Activated naive CD8-positive, alpha-beta T cell (primary cell): Measurements from ENCODE around the gene SLC10A2.
"Not testable (repeated sequence)": the region's sequence is repeated elsewhere in the genome, so short reads cannot be mapped to it uniquely, and the experiment has no call there.

Experiments
- H3K27ac Mint-ChIP-seq: one replicate; pipeline ENCODE4 v1.8.0; 2021; ENCODE audit warnings: mixed read lengths
- H3K27me3 Mint-ChIP-seq: one replicate; pipeline ENCODE4 v1.8.0; 2021; ENCODE audit warnings: mixed read lengths
- H3K36me3 Mint-ChIP-seq: one replicate; pipeline ENCODE4 v1.8.0; 2021; ENCODE audit warnings: mixed read lengths
- H3K4me1 Mint-ChIP-seq: one replicate; pipeline ENCODE4 v1.8.0; 2021; ENCODE audit warnings: low read depth, mixed read lengths
- H3K4me3 Mint-ChIP-seq: one replicate; pipeline ENCODE4 v1.8.0; 2021; ENCODE audit warnings: mild to moderate bottlenecking, mixed read lengths
- H3K9me3 Mint-ChIP-seq: one replicate; pipeline ENCODE4 v1.8.0; 2021; ENCODE audit warnings: low read depth, mixed read lengths

SLC10A2 gene

GRCh38 chr13:103066079-103066780, at the start of gene SLC10A2:
Gene SLC10A2, minus strand, starts transcription at chr13:103066417. Its CDS starts 168 bp downstream, at chr13:103066249.
- H3K27ac Mint-ChIP-seq = no peak within 1 kb of the TSS
- H3K9me3 Mint-ChIP-seq = no peaks in the 10 kb centered on the region
- H3K4me3 Mint-ChIP-seq = no peak within 1 kb of the TSS
- H3K36me3 Mint-ChIP-seq = no peaks in the 10 kb centered on the region
- H3K4me1 Mint-ChIP-seq = no peaks in the 10 kb centered on the region
- no peaks in the 10 kb centered on the region for H3K27me3 Mint-ChIP-seq

- H3K9me3 Mint-ChIP-seq = no peaks in the 10 kb centered on the region
- no peak overlapping the region for H3K27ac Mint-ChIP-seq
- H3K27me3 Mint-ChIP-seq = peaks cover 1% of the 10 kb centered on the region
- no peaks in the 10 kb centered on the region for H3K4me1 Mint-ChIP-seq
- H3K4me3 Mint-ChIP-seq = no peak overlapping the region
- no peaks in the 10 kb centered on the region for H3K36me3 Mint-ChIP-seq
Measured at GRCh38 chr13:103107580-103107979, 41.4 kb upstream of the SLC10A2 start.

GRCh38 chr13:103104340-103104739, 38.1 kb upstream of the SLC10A2 start:
- peaks cover 1% of the 10 kb centered on the region for H3K27me3 Mint-ChIP-seq
- no peak overlapping the region for H3K4me3 Mint-ChIP-seq
- no peaks in the 10 kb centered on the region for H3K36me3 Mint-ChIP-seq
- no peaks in the 10 kb centered on the region for H3K4me1 Mint-ChIP-seq
- H3K9me3 Mint-ChIP-seq = no peaks in the 10 kb centered on the region
- H3K27ac Mint-ChIP-seq = no peak overlapping the region

GRCh38 chr13:103103456-103103855, 37.2 kb upstream of the SLC10A2 start:
- H3K9me3 Mint-ChIP-seq, H3K27ac Mint-ChIP-seq, H3K4me1 Mint-ChIP-seq, H3K36me3 Mint-ChIP-seq, H3K4me3 Mint-ChIP-seq, H3K27me3 Mint-ChIP-seq: not testable (repeated sequence)

- H3K9me3 Mint-ChIP-seq = no peaks in the 10 kb centered on the region
- no peaks in the 10 kb centered on the region for H3K4me1 Mint-ChIP-seq
- H3K4me3 Mint-ChIP-seq = no peak overlapping the region
- peaks cover 1% of the 10 kb centered on the region for H3K27me3 Mint-ChIP-seq
- H3K36me3 Mint-ChIP-seq = no peaks in the 10 kb centered on the region
- no peak overlapping the region for H3K27ac Mint-ChIP-seq
Measured at GRCh38 chr13:103102482-103102881, 36.3 kb upstream of the SLC10A2 start.

GRCh38 chr13:103101901-103102300, 35.7 kb upstream of the SLC10A2 start:
- Mint-ChIP-seq H3K36me3 (no peaks in the 10 kb centered on the region), H3K9me3 (no peaks in the 10 kb centered on the region), H3K4me3 (no peak overlapping the region), H3K27ac (no peak overlapping the region), H3K4me1 (no peaks in the 10 kb centered on the region), H3K27me3 (peaks cover 1% of the 10 kb centered on the region)

GRCh38 chr13:103101500-103101899, 35.3 kb upstream of the SLC10A2 start:
- H3K36me3 Mint-ChIP-seq = no peaks in the 10 kb centered on the region
- H3K9me3 Mint-ChIP-seq = no peaks in the 10 kb centered on the region
- no peak overlapping the region for H3K27ac Mint-ChIP-seq
- no peaks in the 10 kb centered on the region for H3K4me1 Mint-ChIP-seq
- H3K27me3 Mint-ChIP-seq = peaks cover 1% of the 10 kb centered on the region
- no peak overlapping the region for H3K4me3 Mint-ChIP-seq

GRCh38 chr13:103100830-103101229, 34.6 kb upstream of the SLC10A2 start:
- Mint-ChIP-seq H3K36me3 (no peaks in the 10 kb centered on the region), H3K4me1 (no peaks in the 10 kb centered on the region), H3K9me3 (no peaks in the 10 kb centered on the region), H3K27me3 (peaks cover 1% of the 10 kb centered on the region), H3K27ac (no peak overlapping the region), H3K4me3 (no peak overlapping the region)

- no peak overlapping the region for H3K4me3 Mint-ChIP-seq
- no peak overlapping the region for H3K27ac Mint-ChIP-seq
- H3K9me3 Mint-ChIP-seq = no peaks in the 10 kb centered on the region
- no peaks in the 10 kb centered on the region for H3K4me1 Mint-ChIP-seq
- peaks cover 1% of the 10 kb centered on the region for H3K27me3 Mint-ChIP-seq
- no peaks in the 10 kb centered on the region for H3K36me3 Mint-ChIP-seq
Measured at GRCh38 chr13:103099722-103100293, 33.6 kb upstream of the SLC10A2 start.

- Mint-ChIP-seq H3K9me3 (peaks cover 13% of the 10 kb centered on the region), H3K4me3 (no peak overlapping the region), H3K27ac (no peak overlapping the region), H3K4me1 (no peaks in the 10 kb centered on the region), H3K27me3 (peaks cover 1% of the 10 kb centered on the region), H3K36me3 (no peaks in the 10 kb centered on the region)
Measured at GRCh38 chr13:103098535-103098934, 32.3 kb upstream of the SLC10A2 start.

GRCh38 chr13:103097366-103097928, 31.2 kb upstream of the SLC10A2 start:
- H3K9me3 Mint-ChIP-seq = peaks cover 17% of the 10 kb centered on the region
- H3K4me1 Mint-ChIP-seq = no peaks in the 10 kb centered on the region
- H3K27me3 Mint-ChIP-seq = peaks cover 1% of the 10 kb centered on the region
- no peak overlapping the region for H3K4me3 Mint-ChIP-seq
- no peaks in the 10 kb centered on the region for H3K36me3 Mint-ChIP-seq
- no peak overlapping the region for H3K27ac Mint-ChIP-seq

GRCh38 chr13:103093649-103094048, 27.4 kb upstream of the SLC10A2 start:
- not testable (repeated sequence) for H3K4me3 Mint-ChIP-seq, H3K27ac Mint-ChIP-seq, H3K36me3 Mint-ChIP-seq, H3K4me1 Mint-ChIP-seq, H3K27me3 Mint-ChIP-seq
- peaks cover 20% of the 10 kb centered on the region for H3K9me3 Mint-ChIP-seq

GRCh38 chr13:103087275-103087674, 21.1 kb upstream of the SLC10A2 start:
- Mint-ChIP-seq H3K9me3 (peaks cover 3% of the 10 kb centered on the region), H3K27me3 (no peaks in the 10 kb centered on the region), H3K4me3 (no peak overlapping the region), H3K27ac (no peak overlapping the region), H3K36me3 (no peaks in the 10 kb centered on the region), H3K4me1 (no peaks in the 10 kb centered on the region)

GRCh38 chr13:103081435-103081834, 15.2 kb upstream of the SLC10A2 start:
- Mint-ChIP-seq H3K36me3 (no peaks in the 10 kb centered on the region), H3K4me3 (no peak overlapping the region), H3K4me1 (no peaks in the 10 kb centered on the region), H3K27me3 (peaks cover 16% of the 10 kb centered on the region), H3K9me3 (peaks cover 9% of the 10 kb centered on the region), H3K27ac (no peak overlapping the region)

- Mint-ChIP-seq H3K27ac (no peak overlapping the region), H3K4me1 (no peaks in the 10 kb centered on the region), H3K36me3 (no peaks in the 10 kb centered on the region), H3K27me3 (peaks cover 17% of the 10 kb centered on the region), H3K9me3 (peaks cover 9% of the 10 kb centered on the region), H3K4me3 (no peak overlapping the region)
Measured at GRCh38 chr13:103078158-103078557, 11.9 kb upstream of the SLC10A2 start.

GRCh38 chr13:103068836-103069235, 2.6 kb upstream of the SLC10A2 start:
- Mint-ChIP-seq H3K27me3 (no peaks in the 10 kb centered on the region), H3K36me3 (no peaks in the 10 kb centered on the region), H3K4me3 (no peak overlapping the region), H3K27ac (no peak overlapping the region), H3K4me1 (no peaks in the 10 kb centered on the region), H3K9me3 (no peaks in the 10 kb centered on the region)
